GM19452 (cell line): ENCODE results near the gene TRMU.

ENCODE experiments used
- ATAC-seq: cut with Tn5 transposase; IDR thresholded peaks from one replicate; pipeline ENCODE4 v1.9.1; 2021; ENCODE audit not compliant: unreplicated experiment

TRMU gene

DNA sequence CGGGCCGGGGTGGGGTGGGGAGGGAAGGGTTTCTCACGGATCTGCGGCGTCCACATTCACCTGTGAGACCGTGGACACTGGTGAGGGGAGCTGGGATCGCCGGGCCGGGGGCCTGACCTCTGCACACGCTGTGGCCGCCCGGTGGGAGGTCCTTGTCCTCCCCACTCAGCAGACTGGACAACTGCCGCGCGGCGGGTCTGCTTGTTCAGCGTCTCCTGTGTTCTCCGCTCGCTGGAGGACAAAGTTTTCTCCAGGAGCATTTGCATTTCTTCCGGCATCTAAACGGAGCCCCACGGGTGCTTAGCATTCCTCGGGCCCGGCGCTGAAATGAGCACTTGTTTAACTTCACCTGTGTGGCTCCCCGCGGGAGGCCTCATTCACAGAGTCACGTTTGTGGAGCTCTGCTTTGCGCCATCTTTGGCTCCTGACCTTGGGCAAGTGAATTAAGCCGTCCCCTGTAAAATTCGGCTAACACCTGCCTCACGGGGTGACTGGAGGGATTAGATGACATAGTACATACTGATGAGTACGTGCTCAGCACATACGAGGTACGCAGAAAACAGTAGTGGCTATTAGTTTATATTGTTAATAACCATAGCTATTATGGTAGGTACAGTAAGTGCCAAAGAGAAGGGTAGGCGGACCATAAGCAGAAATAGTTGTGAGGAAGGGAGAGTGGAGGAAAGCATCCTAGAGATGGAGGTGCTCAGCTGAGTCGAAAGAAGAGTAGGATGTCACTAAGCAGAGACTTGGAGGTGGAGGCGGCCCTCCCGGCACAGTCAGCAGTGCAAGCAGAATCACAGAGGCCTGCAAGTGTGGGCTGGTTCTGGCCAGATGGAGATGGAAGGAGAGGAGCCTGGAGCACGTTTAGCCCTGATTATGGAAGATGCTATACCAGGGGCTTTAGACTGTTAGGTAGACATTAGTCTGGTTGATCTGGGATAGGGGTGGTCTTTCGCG lies 885 bp downstream of the TRMU start:
- no peak for ATAC-seq

- ATAC-seq, result no peak
Observed at GRCh38 chr22:46337870-46338269, 2.4 kb downstream of the TRMU start.

- ATAC-seq, result no peak
Observed at GRCh38 chr22:46338636-46339035, 3.1 kb downstream of the TRMU start.

DNA sequence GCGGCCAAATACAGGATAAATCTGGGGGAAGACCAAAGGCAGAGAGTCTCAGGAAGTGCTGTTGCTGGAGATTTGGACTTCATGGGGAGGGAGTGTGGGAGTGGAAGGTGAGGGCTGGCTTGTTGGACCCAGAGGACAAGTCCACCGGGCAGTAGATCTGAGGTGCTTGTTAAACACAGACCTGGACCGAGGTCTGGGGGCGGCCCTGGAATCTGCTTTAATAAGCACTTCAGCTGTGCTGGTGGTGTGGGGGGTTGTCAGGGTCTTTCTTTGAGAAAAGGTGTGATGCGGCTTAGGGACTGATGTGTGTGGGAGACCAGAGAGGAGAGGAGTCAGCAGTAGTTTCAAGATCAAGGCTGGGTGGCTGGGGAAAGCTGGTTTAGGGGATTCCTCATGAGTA lies 4.4 kb downstream of the TRMU start:
- ATAC-seq, result no peak

- ATAC-seq, result no peak
Observed at GRCh38 chr22:46340676-46341075, 5.2 kb downstream of the TRMU start.

DNA sequence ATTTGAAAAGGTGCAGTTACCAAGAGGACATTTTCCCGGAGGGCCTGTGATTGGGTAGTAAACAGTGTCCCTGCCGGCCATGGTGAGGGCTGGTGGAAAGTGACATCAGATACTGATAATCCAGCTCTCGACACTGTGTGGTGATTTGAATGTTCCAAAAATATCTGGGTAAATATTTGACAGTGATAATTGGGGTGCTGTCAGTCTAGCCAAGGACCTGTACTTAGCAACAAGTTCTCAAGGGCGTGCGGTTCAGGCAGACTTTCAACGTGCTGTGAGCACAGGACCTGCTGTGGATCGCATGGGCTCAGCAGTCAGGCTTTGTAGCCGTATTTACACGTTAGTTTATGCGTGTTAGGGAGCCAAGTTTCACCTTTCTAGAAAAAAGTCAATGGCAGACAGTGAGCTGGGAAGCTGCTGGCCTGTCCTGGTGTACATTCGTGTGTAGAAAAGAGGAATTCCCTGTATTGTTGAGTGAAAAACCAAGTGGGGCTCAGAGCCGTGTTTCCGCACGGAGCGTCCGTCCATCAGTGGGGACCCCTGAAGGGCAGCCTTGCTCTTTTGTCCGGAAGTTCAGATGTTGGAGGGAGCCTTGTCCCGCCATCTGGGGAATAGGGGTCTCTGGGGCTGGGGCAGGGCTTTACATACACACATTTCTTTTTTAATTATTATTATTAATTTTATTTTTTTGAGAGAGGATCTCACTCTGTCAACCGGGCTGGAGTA lies 11.3 kb downstream of the TRMU start:
- no peak for ATAC-seq

GRCh38 chr22:46347646-46348045 lies 12.1 kb downstream of the TRMU start:
- ATAC-seq, result no peak

DNA sequence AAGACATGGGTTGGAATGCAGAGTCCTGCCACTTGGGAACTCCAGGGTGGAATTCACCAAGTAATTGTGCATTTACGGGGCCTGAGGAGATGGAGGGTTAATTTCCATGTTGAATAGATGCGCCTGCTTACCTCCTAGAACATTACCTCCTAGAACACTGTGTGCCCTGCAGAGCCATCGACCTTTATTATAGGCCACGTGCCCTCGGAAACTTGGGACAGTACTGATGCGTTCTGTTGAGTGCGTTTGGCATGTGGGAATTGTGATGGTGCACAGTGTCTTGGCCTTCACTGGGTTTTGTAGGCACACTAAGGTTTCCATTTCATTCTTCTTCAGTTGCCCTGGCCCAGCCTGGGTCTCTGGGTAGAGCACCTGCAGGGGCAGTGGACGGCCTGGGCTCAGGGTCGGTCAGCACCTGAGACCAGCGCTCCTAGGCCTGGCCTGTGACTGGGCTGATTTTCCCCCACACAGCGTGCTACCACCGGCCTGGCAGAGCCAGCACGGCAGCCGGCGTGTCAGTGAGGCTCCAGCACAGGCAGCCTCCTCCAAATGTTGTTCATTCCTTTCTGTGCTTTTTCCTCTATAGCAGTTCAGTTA lies 12.7 kb downstream of the TRMU start:
- ATAC-seq, result no peak

GRCh38 chr22:46349238-46349637 lies 13.7 kb downstream of the TRMU start:
- no peak for ATAC-seq

GRCh38 chr22:46349681-46350080 lies 14.2 kb downstream of the TRMU start:
- ATAC-seq, result no peak

DNA sequence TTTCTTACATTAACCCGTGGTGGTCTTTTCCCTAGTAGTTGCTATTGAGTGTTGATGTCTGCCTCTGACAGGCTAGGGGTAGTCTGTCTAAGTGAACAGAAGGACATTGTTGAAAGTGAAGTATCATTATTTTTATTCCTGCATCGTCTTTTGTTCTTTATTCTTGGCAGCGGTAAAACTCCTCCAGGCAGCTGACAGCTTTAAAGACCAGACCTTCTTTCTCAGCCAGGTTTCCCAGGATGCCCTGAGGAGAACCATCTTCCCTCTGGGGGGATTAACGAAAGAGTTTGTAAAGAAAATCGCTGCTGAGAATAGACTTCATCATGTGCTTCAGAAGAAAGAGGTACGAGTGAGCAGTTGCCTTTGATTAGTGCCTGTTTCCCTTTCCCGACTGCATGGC lies 14.6 kb downstream of the TRMU start:
- no peak for ATAC-seq

DNA sequence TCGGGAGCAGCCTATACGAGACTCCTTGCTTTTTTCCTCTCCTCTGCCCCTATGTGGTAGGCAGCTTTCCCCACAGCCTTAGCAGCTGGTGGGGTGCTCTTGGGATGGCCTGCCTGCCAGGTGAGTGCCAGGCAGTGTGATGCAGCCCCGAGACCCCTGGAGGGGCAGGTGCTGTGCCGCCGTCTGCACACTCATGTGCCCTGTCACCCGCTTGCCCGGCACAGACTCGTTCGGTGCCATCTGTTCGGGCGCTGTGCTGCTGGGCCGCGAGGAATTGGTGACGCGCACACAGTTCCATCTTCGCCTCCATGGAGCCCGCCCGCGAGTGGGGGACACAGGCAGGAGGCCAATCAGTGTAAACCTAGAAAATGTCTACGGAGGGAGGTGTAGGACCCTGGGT lies 15.1 kb downstream of the TRMU start:
- ATAC-seq, result no peak

DNA sequence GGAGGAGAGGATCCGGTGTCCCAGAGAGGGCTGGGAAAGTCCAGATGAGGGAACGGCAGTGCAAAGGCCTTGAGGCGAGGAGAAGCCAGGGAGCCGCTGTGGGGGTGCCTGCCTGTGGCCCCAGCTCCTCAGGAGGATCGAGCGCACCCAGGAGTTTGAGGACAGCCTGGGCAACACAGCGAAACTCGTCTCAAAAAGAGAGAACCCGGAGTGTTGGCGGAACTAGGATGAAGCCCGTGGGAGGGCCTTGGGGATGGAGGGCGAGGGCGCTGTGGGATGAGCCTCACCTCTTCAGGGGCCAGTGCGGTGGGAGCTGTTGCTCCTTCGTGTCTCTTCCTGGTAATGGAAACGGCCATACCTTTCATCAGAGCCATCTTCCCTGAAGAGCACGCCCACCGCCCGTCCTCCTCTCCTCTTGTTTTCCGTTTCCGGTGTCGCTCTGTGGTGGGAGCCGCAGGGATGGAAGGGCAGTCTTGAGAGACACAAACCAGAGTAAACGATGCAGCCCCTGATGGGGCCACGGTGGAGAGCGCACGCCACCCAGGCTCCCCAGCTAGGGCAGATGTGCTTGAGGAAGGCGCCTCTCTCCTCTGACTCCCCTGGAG lies 15.7 kb downstream of the TRMU start:
- no peak for ATAC-seq

GRCh38 chr22:46351767-46352166 lies 16.3 kb downstream of the TRMU start:
- ATAC-seq, result no peak

- no peak for ATAC-seq
Observed at GRCh38 chr22:46352276-46352675, 16.8 kb downstream of the TRMU start.

DNA sequence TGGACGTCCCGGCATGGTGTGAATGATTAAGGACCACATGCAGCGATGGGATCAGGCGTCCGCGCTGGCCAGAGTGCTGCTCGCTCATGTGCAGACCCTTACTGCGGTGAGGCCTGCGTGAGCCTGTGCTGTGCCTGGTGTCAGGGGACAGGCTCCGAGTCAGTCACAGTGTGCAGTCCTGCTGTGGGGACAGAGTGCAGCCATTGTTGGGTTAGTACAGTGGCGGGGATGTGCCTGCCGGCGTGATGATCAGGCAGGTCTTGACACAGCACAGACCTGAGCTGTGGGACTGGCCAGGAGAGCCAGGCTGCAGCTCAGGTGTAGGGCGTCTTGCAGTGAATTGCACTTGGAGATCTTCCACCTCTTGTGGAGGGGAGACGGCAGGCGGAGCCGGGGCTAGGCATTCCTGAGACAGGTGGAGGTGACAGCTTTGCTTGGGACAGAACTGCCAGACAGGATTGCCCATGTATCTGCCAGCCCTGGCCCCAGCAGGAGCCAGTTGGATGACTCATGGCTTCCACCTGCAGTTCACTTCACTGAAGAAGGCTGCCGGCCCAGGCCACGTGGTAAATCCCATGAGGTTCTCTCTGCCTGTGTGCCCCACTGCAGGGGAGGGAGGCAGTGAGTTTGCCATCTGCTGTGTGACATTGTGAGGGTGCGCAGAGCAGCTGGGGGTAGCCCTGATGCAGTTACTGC lies 17.3 kb downstream of the TRMU start:
- no peak for ATAC-seq

GRCh38 chr22:46353483-46354105 lies 18.1 kb downstream of the TRMU start:
- ATAC-seq, result no peak

- no peak for ATAC-seq
Observed at GRCh38 chr22:46354176-46354992, 18.9 kb downstream of the TRMU start.

GRCh38 chr22:46354993-46355305 lies 19.4 kb downstream of the TRMU start:
- ATAC-seq, result no peak
